RKO (cell line): ENCODE data around the gene CALD1.

ENCODE experiments used
- DNase-seq: peaks from one replicate; pipeline ENCODE4 v3.0.0-alpha.2; 2016; ENCODE audit warnings: low spot score

CALD1 gene

DNA sequence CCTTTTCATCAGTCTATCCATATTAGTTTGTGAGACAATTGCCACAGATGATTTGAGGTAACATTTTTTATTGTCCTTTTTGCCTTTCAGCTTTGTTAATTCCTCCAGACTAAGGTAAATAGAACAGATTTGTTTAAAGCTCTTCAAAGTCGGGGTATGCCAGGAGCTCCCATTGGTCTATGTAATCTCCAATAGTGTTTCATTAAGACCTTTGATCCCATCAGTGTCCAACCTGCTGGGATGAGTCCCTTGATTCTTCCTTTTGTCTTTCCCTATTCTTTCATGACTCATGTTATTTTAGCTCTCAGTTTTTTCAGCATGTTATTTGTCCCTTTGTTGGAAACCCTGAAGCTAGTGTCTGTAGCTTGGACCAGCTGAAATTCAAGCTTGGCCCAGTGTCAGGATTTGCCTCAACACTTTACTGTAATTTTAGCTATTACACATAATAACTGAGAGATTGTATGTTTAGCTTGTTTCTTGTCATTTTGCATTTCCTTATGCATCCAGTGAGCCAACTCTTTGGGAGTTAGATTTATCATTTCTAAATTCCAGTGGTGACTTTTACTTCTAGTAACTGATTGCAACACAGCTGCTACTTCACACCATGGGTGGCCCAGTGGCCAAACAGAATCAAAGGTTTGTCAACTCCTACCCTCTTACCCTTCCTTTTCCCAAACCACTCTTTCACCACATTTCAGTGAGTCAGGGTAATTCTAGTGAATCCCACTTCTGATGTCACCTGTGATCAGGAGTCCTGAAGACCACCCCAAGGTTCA, 222.1 kb downstream of the CALD1 start:
- no peak for DNase-seq

DNA sequence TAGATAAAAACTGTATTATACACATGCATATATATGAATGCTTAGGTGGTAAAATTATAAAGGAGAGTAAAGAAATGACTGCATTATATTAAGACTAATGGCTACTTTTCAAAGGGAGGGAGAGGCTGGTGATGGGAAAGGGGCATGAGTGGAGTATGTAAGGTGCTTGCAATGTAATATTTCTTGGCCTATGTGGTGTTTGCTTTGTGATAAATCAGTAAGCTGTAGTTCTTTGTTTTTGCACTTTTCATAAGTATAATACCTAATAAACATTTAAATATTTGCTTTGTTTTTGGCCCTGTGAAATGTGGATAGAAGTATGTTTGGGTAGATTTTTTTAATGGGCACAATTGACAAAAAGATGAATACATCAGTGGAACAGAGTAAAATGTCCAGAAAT, 232.8 kb downstream of the CALD1 start:
- DNase-seq = no peak
